ENCODE results near the gene IL22. TPM values are rescaled to one million over a fixed set of nuclear protein-coding genes. Genes with fewer than 3 reads are reported as not detected.

The IL22 gene
- total and polyA plus RNA-seq, 2 of the 8 experiments (the other 6 are each of a cell fraction or from before 2014, with no cell fraction given): not detected

DNA sequence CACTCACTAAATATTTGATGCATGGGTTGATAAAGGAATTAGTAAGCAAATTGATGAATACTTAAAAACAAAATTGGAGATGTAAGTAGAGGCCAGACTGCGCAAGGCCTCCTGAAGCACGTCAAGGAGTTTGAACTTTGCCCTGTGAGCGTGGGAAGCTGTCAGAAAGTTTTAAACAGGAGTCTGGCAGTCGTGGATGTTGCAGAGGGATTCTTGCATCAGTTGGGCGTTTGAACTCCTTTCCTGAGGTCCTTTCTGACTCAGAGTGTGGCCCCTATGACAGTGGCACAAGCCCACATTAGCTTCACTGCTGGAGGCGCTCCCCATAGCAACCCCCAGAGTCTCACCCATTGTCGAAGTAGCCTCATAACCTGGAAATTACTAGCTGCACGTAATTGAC is 17.9 kb upstream of the IL22 start:
- Histone ChIP-seq H3K36me3 (ENCODE audit: control insufficient read depth in 2 of 4, insufficient read depth in 4 of 4, low read length in 3 of 4) (no peaks in the 10 kb centered on the region), H3K4me3 (ENCODE audit: extremely low read depth in 1 of 4, insufficient read depth in 2 of 4, low read depth in 3 of 4, low read length in 4 of 4) (no peak overlapping the region), H3K4me2 (ENCODE audit: insufficient read depth in 1 of 2, low read depth in 2 of 2, low read length in 2 of 2) (no peak overlapping the region), H3K18ac (ENCODE audit: extremely low read depth, low read length) (no peak overlapping the region), H3K23me2 (ENCODE audit: low read depth, low read length) (no peaks in the 10 kb centered on the region), H3K9ac (replicated peaks in 1 of 4; ENCODE audit: extremely low read depth in 1 of 4, low read depth in 3 of 4, low read length in 3 of 4) (no peak overlapping the region), H3K23ac (ENCODE audit: insufficient read length) (no peak overlapping the region), H3K14ac (ENCODE audit: insufficient read length) (no peak overlapping the region), H2BK15ac (ENCODE audit: low read length) (no peak overlapping the region), H3K4me1 (replicated peaks in 1 of 4; ENCODE audit: control insufficient read depth in 3 of 4, insufficient read depth in 4 of 4, low read length in 3 of 4) (no peaks in the 10 kb centered on the region), H4K5ac (ENCODE audit: insufficient read length, low read depth, low read length) (no peak overlapping the region), H2BK5ac (ENCODE audit: low read depth, low read length) (no peak overlapping the region), H2BK120ac (replicated peaks; ENCODE audit: low read depth, low read length) (no peak overlapping the region), H3K56ac (replicated peaks; ENCODE audit: insufficient read length, low read depth, low read length) (no peak overlapping the region), H4K8ac (ENCODE audit: extremely low read depth, insufficient read depth, low read length) (no peak overlapping the region), H3K4ac (replicated peaks; ENCODE audit: insufficient read length, low read depth, low read length) (no peak overlapping the region), H3K79me1 (ENCODE audit: low read depth, low read length) (no peaks in the 10 kb centered on the region), H4K91ac (replicated peaks; ENCODE audit: insufficient read length, low read length) (no peak overlapping the region), H4K20me1 (replicated peaks in 1 of 2; ENCODE audit: control insufficient read depth in 1 of 2, insufficient read depth in 2 of 2, low read length in 2 of 2) (no peaks in the 10 kb centered on the region), H3K27ac (ENCODE audit: low read depth, low read length) (no peak overlapping the region), H3K27me3 (replicated peaks in 1 of 4; ENCODE audit: control insufficient read depth in 3 of 4, extremely low read depth in 1 of 4, insufficient read depth in 3 of 4, low read length in 3 of 4) (no peaks in the 10 kb centered on the region), H2BK20ac (ENCODE audit: low read length) (no peak overlapping the region), H3K9me3 (ENCODE audit: insufficient read depth in 2 of 2, low read depth in 1 of 2, low read length in 1 of 2) (no peaks in the 10 kb centered on the region), H3K79me2 (ENCODE audit: control insufficient read depth in 1 of 2, insufficient read depth in 2 of 2, low read length in 2 of 2) (no peaks in the 10 kb centered on the region), H2AK5ac (ENCODE audit: low read depth, low read length) (no peak overlapping the region), H2BK12ac (ENCODE audit: low read depth, low read length) (no peak overlapping the region), H2AFZ (ENCODE audit: low read length) (no peak overlapping the region)
- ChIA-PET POLR2A (ENCODE audit: partially characterized antibody) (no interaction called here), CTCF (ENCODE audit: partially characterized antibody) (no interaction called here)
- TF ChIP-seq FOSL1 (IDR thresholded peaks at IDR 0.05; ENCODE audit: insufficient read depth, low read depth, low read length) (no peak), ASH2L (IDR thresholded peaks at IDR 0.05; ENCODE audit: low read length) (no peak), NRF1 (IDR thresholded peaks at IDR 0.05; ENCODE audit: low read depth, low read length) (no peak)
- DNase-seq (ENCODE audit: low read depth in 1 of 2, low spot score in 2 of 2) (no peak), FAIRE-seq (no peak)
- 80% methylated on average over 8 of the region's 8 CpGs; no CpG with 5 or more reads in 1 of the 2 experiments for WGBS, 2 experiments (ENCODE audit: extremely low coverage in 1 of 2, insufficient coverage in 1 of 2, insufficient read length in 1 of 2, insufficient replicate concordance in 2 of 2, low coverage in 1 of 2, low lambda C conversion rate in 2 of 2, missing lambda C conversion rate in 1 of 2)
